Prostate gland (tissue), 2 donors: Measurements from ENCODE around the gene RNF41. TPM values are rescaled to one million over a fixed set of nuclear protein-coding genes. Genes with fewer than 3 reads are reported as not detected.

Experiments
- DNase-seq: peaks from one replicate; pipeline ENCODE4 v3.0.0-alpha.2; 2019; ENCODE audit warnings: low spot score
- H3K27ac ChIP-seq, 2 donors: fragments of 200-600 bp; sonication (generic); 2 replicates each; pipeline ENCODE4 v1.5.1; 2017 to 2019
- H3K27me3 ChIP-seq: fragments of 200-600 bp; sonication (generic); replicated peaks from 2 replicates; pipeline ENCODE4 v1.5.1; 2019; ENCODE audit not compliant: insufficient read depth
- H3K36me3 ChIP-seq, 2 donors: fragments of 200-600 bp; sonication (generic); 1 replicate in 1 of 2; 2 replicates in 1 of 2; pipeline versions ENCODE4 v1.5.1 to v1.8.1; 2017 to 2019
- H3K4me1 ChIP-seq: fragments of 200-600 bp; sonication (generic); replicated peaks from 2 replicates; pipeline ENCODE4 v1.5.1; 2019
- H3K4me3 ChIP-seq, 2 donors: fragments of 200-600 bp; sonication (generic); 2 replicates each; pipeline ENCODE4 v1.5.1; 2017 to 2019
- H3K9me3 ChIP-seq: fragments of 200-600 bp; sonication (generic); 2 replicates; pipeline ENCODE4 v1.5.1; 2017
- CTCF ChIP-seq, 4 experiments: fragments of 200-600 bp in 2 of 4; fragments of 450-650 bp in 2 of 4; sonication (generic) in 2 of 4; IDR thresholded peaks; 1 replicate in 3 of 4; 2 replicates in 1 of 4; pipeline ENCODE4 v1.5.1; 2016 to 2019; ENCODE audit warnings: antibody characterized with exemption in 4 of 4, mild to moderate bottlenecking in 2 of 4, moderate library complexity in 2 of 4
- POLR2A ChIP-seq: fragments of 450-650 bp; IDR thresholded peaks from one replicate; pipeline ENCODE4 v1.6.1; 2016; ENCODE audit warnings: antibody characterized with exemption, mild to moderate bottlenecking
- POLR2AphosphoS5 ChIP-seq: sonication (generic); formaldehyde crosslinking; IDR thresholded peaks from one replicate; pipeline ENCODE4 v1.6.1; 2017; ENCODE audit warnings: antibody characterized with exemption
- WGBS: methylation state at CpG from one replicate; pipeline ENCODE4 v1.1.5; 2018; 5-methylcytosine and 5-hydroxymethylcytosine counted together
- intact Hi-C: fragments of 100-400 bp; cut with DNase I; formaldehyde crosslinking; loops from one replicate; pipeline ENCODE4 v1.14.2; 2022
- total RNA-seq, 2 donors: library from RNA; depleted of rRNA; stranded (reverse); fragments of >200 nt; gene quantifications; one replicate each; pipeline ENCODE4 v1.1.0, GENCODE V29; 2016

RNF41 gene
- total RNA-seq, 2 donors from 2014 or later, result 74.4 to 90.4 TPM

DNA sequence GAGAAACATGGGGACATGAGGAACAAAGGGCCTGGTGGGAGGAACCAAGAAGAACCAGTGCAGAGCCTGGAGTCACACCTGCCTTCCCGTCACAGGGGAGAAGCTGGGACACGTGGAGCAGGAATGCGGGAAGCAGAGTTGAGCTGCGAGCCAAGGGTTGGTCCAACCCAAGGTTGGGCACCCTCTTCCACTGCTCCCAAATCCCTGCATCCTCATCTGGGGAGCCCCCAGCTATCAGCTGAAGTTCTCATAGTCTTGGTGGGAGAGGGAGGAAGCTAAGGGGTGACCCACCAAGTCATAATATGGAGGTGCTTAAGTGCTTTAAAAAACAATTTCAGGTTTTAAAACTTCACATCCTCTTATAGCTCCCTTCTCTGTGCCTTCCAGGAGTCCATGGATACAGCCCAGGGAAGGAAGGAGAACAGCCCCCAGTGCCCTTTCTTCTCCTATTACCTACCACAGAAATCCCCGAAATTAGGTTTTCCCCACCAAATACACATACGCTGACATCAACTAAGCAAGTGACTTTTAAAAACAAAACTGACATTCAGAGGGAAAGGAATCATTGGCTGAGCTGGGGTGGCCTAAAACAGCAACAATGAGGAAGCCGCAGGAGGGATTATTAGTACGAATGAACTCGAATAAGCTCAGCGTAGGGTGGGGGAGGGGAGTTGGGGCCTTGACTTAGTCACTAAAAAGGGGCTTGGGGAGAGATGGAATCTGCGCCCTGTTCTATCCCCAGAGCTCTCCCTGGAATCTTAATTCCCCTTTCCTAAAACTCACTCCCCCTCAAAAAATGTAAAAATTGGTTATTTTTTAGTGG is 59.0 kb downstream of the RNF41 start:
- H3K4me3 ChIP-seq, result no peak overlapping the region
- peak overlapping the region; percentile 97 to 98 for H3K27ac ChIP-seq
- H3K27me3 ChIP-seq, result no peaks in the 10 kb centered on the region
- 49% methylated on average over 11 of the region's 11 CpGs for WGBS
- TF ChIP-seq CTCF (IDR thresholded peaks at IDR 0.05), result no peak
- peak; percentile 45 for TF ChIP-seq POLR2AphosphoS5
- no peak for TF ChIP-seq POLR2A
- H3K36me3 ChIP-seq, result peaks cover 10 to 26% of the 10 kb centered on the region in 2 donors
- intact Hi-C loops, result no loop called here
- peaks cover 12% of the 10 kb centered on the region for H3K4me1 ChIP-seq
- H3K9me3 ChIP-seq, result no peaks in the 10 kb centered on the region
- no peak for DNase-seq

GRCh38 chr12:56161690-56162351 is 59.9 kb downstream of the RNF41 start:
- WGBS, result 58% methylated on average over 10 of the region's 10 CpGs

GRCh38 chr12:56160894-56161689 is 60.6 kb downstream of the RNF41 start:
- Histone ChIP-seq H3K9me3 (no peaks in the 10 kb centered on the region), H3K4me1 (peaks cover 12% of the 10 kb centered on the region)

More at GRCh38 chr12:56161690-56162351, 59.9 kb downstream of the RNF41 start:
- Histone ChIP-seq H3K36me3 (peaks cover 10 to 19% of the 10 kb centered on the region in 2 donors), H3K27ac (peak overlapping the region; percentile 97 to 98), H3K4me1 (peaks cover 12% of the 10 kb centered on the region), H3K4me3 (no peak overlapping the region), H3K9me3 (no peaks in the 10 kb centered on the region), H3K27me3 (no peaks in the 10 kb centered on the region)
- intact Hi-C loops, result no loop called here
- DNase-seq, result no peak
- no peak for TF ChIP-seq POLR2AphosphoS5
- no peak for TF ChIP-seq POLR2A
- no peak for TF ChIP-seq CTCF (IDR thresholded peaks at IDR 0.05)

GRCh38 chr12:56160193-56160763 is 61.4 kb downstream of the RNF41 start:
- H3K36me3 ChIP-seq, result peaks cover 5 to 12% of the 10 kb centered on the region in 2 donors
- intact Hi-C loops, result no loop called here
- H3K9me3 ChIP-seq, result no peaks in the 10 kb centered on the region
- H3K4me1 ChIP-seq, result peaks cover 12% of the 10 kb centered on the region
- WGBS, result 42% methylated on average over 7 of the region's 7 CpGs
- H3K27ac ChIP-seq, result peak overlapping the region; percentile 97 to 98
- no peak for DNase-seq
- no peaks in the 10 kb centered on the region for H3K27me3 ChIP-seq
- H3K4me3 ChIP-seq, result peak overlapping the region; percentile 58 to 71
- TF ChIP-seq POLR2A (no peak), CTCF (IDR thresholded peaks at IDR 0.05) (peak in 1 of 4 experiments; percentile 11), POLR2AphosphoS5 (no peak)

More at GRCh38 chr12:56160894-56161689, 60.6 kb downstream of the RNF41 start:
- DNase-seq, result no peak
- Histone ChIP-seq H3K27me3 (no peaks in the 10 kb centered on the region), H3K4me3 (peak overlapping the region; percentile 58 to 71), H3K36me3 (peaks cover 10 to 14% of the 10 kb centered on the region in 2 donors), H3K27ac (peak overlapping the region; percentile 97 to 98)
- intact Hi-C loops, result no loop called here
- TF ChIP-seq POLR2AphosphoS5, result no peak
- no peak for TF ChIP-seq CTCF (IDR thresholded peaks at IDR 0.05)
- 58% methylated on average over 11 of the region's 11 CpGs for WGBS
